Endometrial microvascular endothelial cells (primary cell): ENCODE results near the gene COX11. TPM values are rescaled to one million over a fixed set of nuclear protein-coding genes. Genes with fewer than 3 reads are reported as not detected.

Experiments
- in situ Hi-C: cut with HindIII; loops from 2 replicates; pipeline ENCODE4 v1.10.0; 2017; ENCODE audit warnings: low sequenced_read_pairs, low pct_unique_long_range_greater_than_20kb; ENCODE audit errors: inconsistent ontology term
- total RNA-seq: library from RNA; depleted of rRNA; stranded (reverse); fragments of >200 nt; gene quantifications from one replicate; pipeline ENCODE4 v1.2.3, GENCODE V29; 2015; ENCODE audit errors: inconsistent ontology term

The COX11 gene
- total RNA-seq, 1 donor from 2014 or later, result 78.9 TPM

DNA sequence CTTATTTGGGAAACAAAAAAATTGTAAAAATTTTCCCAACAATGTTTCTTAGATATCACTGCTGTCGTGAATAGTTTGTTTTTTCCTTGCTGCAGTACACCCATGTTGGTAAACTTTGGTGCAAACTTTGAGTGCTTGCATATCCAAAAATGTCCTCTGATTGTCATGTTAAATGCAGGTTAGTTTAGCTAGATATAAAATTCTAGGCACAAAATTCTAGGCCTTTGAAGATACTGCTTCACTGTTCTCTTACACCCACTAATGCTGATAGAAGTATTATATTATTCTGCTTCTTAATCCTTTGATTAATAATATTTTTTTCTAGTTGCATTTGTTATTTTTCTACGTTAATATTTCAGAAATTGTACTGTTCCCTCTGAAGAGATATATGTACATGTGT, 51.7 kb downstream of the COX11 start:
- in situ Hi-C loops, result no loop called here

Other genes starting within 250 kb of the COX11 start
- gene TOM1L1, start 67.8 kb downstream of the COX11 start, total RNA-seq, result 22.8 TPM
- gene STXBP4, start 111 bp upstream of the COX11 start, total RNA-seq, result 7.6 TPM